CD4-positive, alpha-beta memory T cell (primary cell): ENCODE data around the gene GAPT. TPM values are rescaled to one million over a fixed set of nuclear protein-coding genes. Genes with fewer than 3 reads are reported as not detected.

Experiments
- CTCF ChIA-PET: fragments of 350-600 bp; sonication (Branson Sonifier 250); formaldehyde crosslinking; loops from one replicate; lab custom pipeline; 2021; ENCODE audit warnings: inconsistent platforms; ENCODE audit not compliant: partially characterized antibody; lab: Charles Lee
- POLR2A ChIA-PET: fragments of 350-600 bp; sonication (Branson Sonifier 250); formaldehyde crosslinking; loops from one replicate; lab custom pipeline; 2021; ENCODE audit not compliant: partially characterized antibody; lab: Charles Lee
- DNase-seq, 5 donors: peaks; one replicate each; pipeline versions ENCODE4 v3.0.0 to v3.0.0-alpha.2; 2020 to 2022; ENCODE audit warnings: mixed read lengths in 1 of 5
- H3K27ac ChIP-seq: one replicate; pipeline ENCODE4 v1.7.0; 2013; ENCODE audit warnings: low read depth, low read length
- H3K27me3 ChIP-seq: 2 replicates; pipeline ENCODE4 v1.7.0; 2013; ENCODE audit warnings: mild to moderate bottlenecking, low read length, moderate library complexity; ENCODE audit not compliant: insufficient read depth
- H3K36me3 ChIP-seq: 2 replicates; pipeline ENCODE4 v1.7.0; 2013; ENCODE audit warnings: mild to moderate bottlenecking, low read length, moderate library complexity; ENCODE audit not compliant: insufficient read depth
- H3K4me1 ChIP-seq: 2 replicates; pipeline ENCODE4 v1.7.0; 2013; ENCODE audit warnings: mild to moderate bottlenecking, low read length, moderate library complexity; ENCODE audit not compliant: insufficient read depth
- H3K4me3 ChIP-seq, 2 donors: one replicate each; pipeline ENCODE4 v1.7.0; 2013; ENCODE audit warnings: low read length in 2 of 2, mild to moderate bottlenecking in 1 of 2
- H3K9me3 ChIP-seq, 2 donors: one replicate each; pipeline ENCODE4 v1.7.0; 2013; ENCODE audit warnings: low read length in 2 of 2, control low read depth in 1 of 2; ENCODE audit not compliant: control insufficient read depth in 1 of 2
- H3K27ac Mint-ChIP-seq, 7 donors: one replicate each; pipeline ENCODE4 v1.8.0; 2020 to 2021; ENCODE audit warnings: mixed read lengths in 7 of 7, mild to moderate bottlenecking in 6 of 7, inconsistent platforms in 3 of 7, moderate library complexity in 3 of 7
- H3K27me3 Mint-ChIP-seq, 2 donors: one replicate each; pipeline ENCODE4 v1.8.0; 2020 to 2021; ENCODE audit warnings: mixed read lengths in 2 of 2
- H3K36me3 Mint-ChIP-seq, 2 donors: one replicate each; pipeline ENCODE4 v1.8.0; 2020 to 2021; ENCODE audit warnings: mixed read lengths in 2 of 2, inconsistent platforms in 1 of 2, mild to moderate bottlenecking in 1 of 2
- H3K4me1 Mint-ChIP-seq, 4 donors: one replicate each; pipeline ENCODE4 v1.8.0; 2020 to 2021; ENCODE audit warnings: mixed read lengths in 4 of 4, mild to moderate bottlenecking in 1 of 4
- H3K4me3 Mint-ChIP-seq, 8 donors: one replicate each; pipeline ENCODE4 v1.8.0; 2020 to 2021; ENCODE audit warnings: mixed read lengths in 8 of 8, mild to moderate bottlenecking in 7 of 8, moderate library complexity in 6 of 8, inconsistent platforms in 3 of 8
- H3K9me3 Mint-ChIP-seq, 8 donors: one replicate each; pipeline ENCODE4 v1.8.0; 2020 to 2021; ENCODE audit warnings: mixed read lengths in 8 of 8, mild to moderate bottlenecking in 5 of 8, inconsistent platforms in 3 of 8, moderate library complexity in 1 of 8
- intact Hi-C: fragments of 100-400 bp; cut with micrococcal nuclease; formaldehyde crosslinking; loops from one replicate; pipeline ENCODE4 v1.15.1; 2023
- polyA plus RNA-seq, 2 donors: library from polyadenylated mRNA; unstranded; fragments of 300-500 nt; fragmentation: Illumina TruSeq; gene quantifications; one replicate each; pipeline ENCODE4 v1.2.3, GENCODE V29; 2021
- total RNA-seq, 2 experiments: library from RNA; stranded (reverse); gene quantifications; one replicate each; pipeline ENCODE4 v1.2.3, GENCODE V29; 2021

GAPT gene
- total and polyA plus RNA-seq, 4 experiments from 2014 or later = 2.0 TPM; not detected in 3

DNA sequence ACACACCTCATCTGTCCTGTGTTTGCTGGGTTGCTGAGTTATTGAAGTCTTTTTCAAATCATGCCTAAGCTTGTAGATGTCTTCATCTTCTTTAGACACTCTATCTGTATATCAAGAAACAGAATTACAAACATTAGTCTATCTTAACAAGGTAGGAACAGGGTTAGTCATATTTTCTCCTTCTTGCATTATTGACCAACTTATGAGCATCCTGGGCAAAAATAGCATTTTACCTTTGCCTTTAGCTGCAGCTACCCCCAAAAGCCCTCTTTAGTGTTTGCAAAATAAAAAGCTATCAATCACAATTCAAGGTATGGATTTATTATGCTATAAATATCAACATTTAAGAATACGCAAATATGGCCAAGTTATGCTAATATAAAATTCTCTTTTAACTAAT lies 34.7 kb upstream of the GAPT start:
- H3K4me1 ChIP-seq = peaks cover 12% of the 10 kb centered on the region
- no peaks in the 10 kb centered on the region for H3K9me3 Mint-ChIP-seq
- H3K9me3 ChIP-seq = no peaks in the 10 kb centered on the region
- peaks cover 8 to 12% of the 10 kb centered on the region in 2 donors for H3K36me3 Mint-ChIP-seq
- no peak overlapping the region for H3K27ac Mint-ChIP-seq
- H3K27ac ChIP-seq = no peak overlapping the region
- ChIA-PET CTCF (interaction anchor here (1.1 to 1.2 kb wide), 2 partner anchors 677 to 1159 kb away, joined by 4 read pairs; no protein-coding TSS in a partner anchor), POLR2A (no interaction called here)
- H3K4me1 Mint-ChIP-seq = peaks cover 3 to 16% (median 13%) of the 10 kb centered on the region in 4 donors
- H3K36me3 ChIP-seq = no peaks in the 10 kb centered on the region
- no peak overlapping the region for H3K4me3 ChIP-seq
- DNase-seq = no peak
- peaks cover 3 to 4% of the 10 kb centered on the region in 2 donors for H3K27me3 Mint-ChIP-seq
- peaks cover 8% of the 10 kb centered on the region for H3K27me3 ChIP-seq
- intact Hi-C loops = no loop called here
- H3K4me3 Mint-ChIP-seq = no peak overlapping the region

DNA sequence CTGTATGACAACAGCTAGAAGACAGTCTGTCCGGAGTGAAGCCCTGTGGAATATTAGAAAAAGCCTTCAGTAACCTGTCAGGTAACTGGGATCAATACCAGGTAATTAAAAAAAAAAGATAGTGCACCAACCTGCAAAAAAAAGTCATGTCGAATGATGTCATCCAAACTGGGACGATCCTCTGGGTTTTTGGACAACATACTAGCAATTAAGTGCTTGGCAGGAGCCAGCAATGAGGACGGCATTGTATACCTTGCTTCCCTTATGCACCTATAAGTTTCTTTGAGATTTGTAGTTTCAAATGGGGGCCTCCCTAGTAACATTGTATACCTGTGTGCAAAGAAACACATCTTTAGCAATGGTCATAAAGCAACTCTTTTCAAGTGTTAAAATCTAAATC lies 34.2 kb upstream of the GAPT start:
- ChIA-PET CTCF (interaction anchor here (1.1 to 1.2 kb wide), 2 partner anchors 677 to 1159 kb away, joined by 4 read pairs; no protein-coding TSS in a partner anchor), POLR2A (no interaction called here)
- Mint-ChIP-seq H3K27ac (no peak overlapping the region), H3K36me3 (peaks cover 8 to 12% of the 10 kb centered on the region in 2 donors), H3K27me3 (peaks cover 3 to 4% of the 10 kb centered on the region in 2 donors), H3K4me1 (peaks cover 3 to 16% (median 13%) of the 10 kb centered on the region in 4 donors), H3K4me3 (no peak overlapping the region), H3K9me3 (no peaks in the 10 kb centered on the region)
- Histone ChIP-seq H3K4me1 (peaks cover 12% of the 10 kb centered on the region), H3K36me3 (no peaks in the 10 kb centered on the region), H3K9me3 (no peaks in the 10 kb centered on the region), H3K27me3 (peaks cover 8% of the 10 kb centered on the region), H3K4me3 (no peak overlapping the region), H3K27ac (no peak overlapping the region)
- DNase-seq = no peak
- intact Hi-C loops = no loop called here

DNA sequence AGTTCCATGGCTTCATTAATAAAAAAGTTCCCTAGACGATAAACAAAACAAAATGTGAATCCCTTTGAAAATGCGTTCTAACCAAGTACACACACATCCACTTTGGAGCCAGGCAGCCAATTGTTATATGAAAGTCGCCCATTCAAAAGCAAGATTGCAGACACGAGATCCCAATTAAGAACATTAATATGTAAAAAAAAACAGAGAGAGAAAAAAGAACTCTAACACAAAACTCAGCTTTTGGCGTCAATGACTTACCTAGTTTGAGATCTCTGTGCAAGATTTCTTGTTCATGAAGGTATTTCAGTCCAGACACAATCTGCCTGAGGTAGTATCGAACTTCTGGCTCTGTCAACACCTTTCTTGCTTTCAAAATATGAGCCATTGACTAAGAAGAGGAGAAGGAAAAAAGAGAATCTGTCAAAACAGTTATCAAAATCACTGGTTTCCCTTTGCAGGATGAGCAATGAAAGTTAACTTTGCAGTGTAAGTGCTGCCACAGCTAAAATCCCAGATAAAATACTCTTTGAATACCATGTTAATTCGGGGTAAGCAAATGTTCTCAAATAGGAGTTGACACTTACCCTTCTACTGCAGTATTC lies 33.0 kb upstream of the GAPT start:
- Histone ChIP-seq H3K4me3 (no peak overlapping the region), H3K36me3 (no peaks in the 10 kb centered on the region), H3K4me1 (peaks cover 12% of the 10 kb centered on the region), H3K27ac (no peak overlapping the region), H3K27me3 (peaks cover 8% of the 10 kb centered on the region), H3K9me3 (no peaks in the 10 kb centered on the region)
- ChIA-PET CTCF (interaction anchor here (0.7 to 10.2 kb wide), 3 partner anchors 959 to 1159 kb away, joined by 3 to 176 read pairs (median 169); no protein-coding TSS in a partner anchor), POLR2A (no interaction called here)
- peaks cover 3 to 16% (median 14%) of the 10 kb centered on the region in 4 donors for H3K4me1 Mint-ChIP-seq
- H3K27ac Mint-ChIP-seq = peak overlapping the region in 1 of 7 donors; percentile 87
- peaks cover 8 to 12% of the 10 kb centered on the region in 2 donors for H3K36me3 Mint-ChIP-seq
- DNase-seq = no peak
- intact Hi-C loops = no loop called here
- H3K4me3 Mint-ChIP-seq = peak overlapping the region in 6 of 8 donors; percentile 4 to 95 (median 80)
- no peaks in the 10 kb centered on the region for H3K9me3 Mint-ChIP-seq
- peaks cover 0 to 4% of the 10 kb centered on the region in 2 donors for H3K27me3 Mint-ChIP-seq

DNA sequence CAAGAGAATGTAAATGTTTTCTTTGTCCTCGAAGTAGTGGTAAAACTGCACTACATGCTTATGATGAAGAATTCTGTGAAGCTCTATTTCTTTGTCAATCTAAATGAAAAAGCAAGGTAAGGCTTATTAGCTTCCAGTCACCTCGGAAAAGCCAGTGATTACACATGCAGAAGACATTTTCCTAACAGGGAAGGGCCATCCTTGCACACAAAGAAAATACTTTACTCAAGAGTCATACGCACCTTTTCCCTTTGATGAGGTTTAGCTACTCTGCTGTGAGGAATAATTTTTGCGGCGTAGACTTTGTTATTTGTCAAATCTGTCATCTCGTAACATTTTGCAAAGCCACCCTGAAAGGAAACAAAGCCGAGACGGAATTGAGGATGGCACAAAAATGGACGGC lies 32.5 kb upstream of the GAPT start:
- Histone ChIP-seq H3K27ac (no peak overlapping the region), H3K4me3 (no peak overlapping the region), H3K9me3 (no peaks in the 10 kb centered on the region), H3K27me3 (peaks cover 8% of the 10 kb centered on the region), H3K4me1 (peaks cover 12% of the 10 kb centered on the region), H3K36me3 (no peaks in the 10 kb centered on the region)
- intact Hi-C loops = no loop called here
- Mint-ChIP-seq H3K9me3 (no peaks in the 10 kb centered on the region), H3K27ac (peak overlapping the region in 5 of 7 donors; percentile 7 to 91 (median 53)), H3K27me3 (peaks cover 0 to 4% of the 10 kb centered on the region in 2 donors), H3K4me1 (peaks cover 3 to 16% (median 14%) of the 10 kb centered on the region in 4 donors), H3K36me3 (peaks cover 8 to 12% of the 10 kb centered on the region in 2 donors), H3K4me3 (peak overlapping the region; percentile 83 to 95 (median 90))
- POLR2A ChIA-PET = interaction anchor here (1.2 to 2.7 kb wide), 4 partner anchors 961 to 1160 kb away, joined by 4 to 10 read pairs (median 5); no protein-coding TSS in a partner anchor
- peak in 3 of 5 donors; percentile 2 to 18 (median 14) for DNase-seq
- CTCF ChIA-PET = interaction anchor here (0.7 to 10.2 kb wide), 6 partner anchors 10 to 1160 kb away, joined by 3 to 176 read pairs (median 8); no protein-coding TSS in a partner anchor

- ChIA-PET POLR2A (interaction anchor here (1.0 to 2.7 kb wide), 8 partner anchors 809 to 1161 kb away, joined by 3 to 10 read pairs (median 4); no protein-coding TSS in a partner anchor), CTCF (interaction anchor here (0.9 to 10.2 kb wide), 7 partner anchors 8 to 1161 kb away, joined by 3 to 176 read pairs (median 13); no protein-coding TSS in a partner anchor)
- Mint-ChIP-seq H3K4me3 (peak overlapping the region; percentile 87 to 95 (median 90)), H3K4me1 (peaks cover 3 to 16% (median 14%) of the 10 kb centered on the region in 4 donors), H3K36me3 (peaks cover 8 to 12% of the 10 kb centered on the region in 2 donors), H3K9me3 (no peaks in the 10 kb centered on the region), H3K27ac (peak overlapping the region; percentile 75 to 95 (median 87)), H3K27me3 (peaks cover 0 to 4% of the 10 kb centered on the region in 2 donors)
- Histone ChIP-seq H3K36me3 (no peaks in the 10 kb centered on the region), H3K4me3 (peak overlapping the region in 1 of 2 donors; percentile 80), H3K9me3 (no peaks in the 10 kb centered on the region), H3K27ac (peak overlapping the region; percentile 83), H3K27me3 (peaks cover 8% of the 10 kb centered on the region), H3K4me1 (peaks cover 12% of the 10 kb centered on the region)
- no peak for DNase-seq
- intact Hi-C loops = loop anchor here (1.0 to 2.0 kb wide), 10 partner anchors 580 to 1559 kb away; partner anchors contain the start of genes MIER3 and SETD9
Observed at GRCh38 chr5:58459146-58460001, 31.9 kb upstream of the GAPT start.

DNA sequence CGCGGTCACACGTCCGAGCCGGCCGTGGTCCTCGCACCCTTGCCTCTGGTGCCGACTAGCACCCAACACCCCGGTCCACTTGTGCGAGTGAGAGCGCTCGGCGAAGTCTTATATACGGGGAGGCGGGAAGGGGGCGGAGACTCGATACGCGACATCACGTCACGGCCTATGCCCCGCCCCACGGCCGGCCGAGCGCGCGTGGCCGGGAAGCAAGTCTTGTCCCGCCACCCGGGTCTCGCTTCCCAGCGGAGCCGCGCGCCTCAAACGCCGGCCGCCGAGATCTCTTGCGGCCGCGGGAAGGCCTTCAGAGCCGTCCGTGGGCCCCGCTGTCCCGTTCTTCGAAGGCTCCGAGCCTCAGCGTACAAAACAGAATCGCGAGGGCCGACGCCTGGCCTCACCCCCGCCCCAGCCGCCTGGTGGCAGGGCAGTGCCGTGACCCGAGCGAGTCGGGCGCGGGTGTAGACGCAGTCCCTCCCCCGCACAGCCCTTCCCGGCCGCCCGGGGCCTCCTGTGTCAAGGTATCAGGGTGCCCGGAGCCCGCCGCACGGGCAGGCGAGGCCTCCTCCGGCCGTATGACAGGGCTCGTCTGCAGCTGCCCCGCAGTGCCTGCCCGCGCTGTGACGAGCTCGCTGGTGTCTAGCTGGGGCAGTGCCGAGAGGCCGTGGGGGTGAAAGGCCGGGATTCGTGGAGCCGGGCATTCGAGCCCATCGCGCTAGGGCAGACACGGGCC lies 31.1 kb upstream of the GAPT start, which contains the start of gene PLK2:
TSS of gene PLK2 (minus strand) at position 85 of the 730 bp plus-strand sequence. CDS start 127 bp downstream, outside the sequence.
- CTCF ChIA-PET = interaction anchor here (0.6 to 10.2 kb wide), 22 partner anchors 9 to 1550 kb away, joined by 3 to 176 read pairs (median 6); no protein-coding TSS in a partner anchor
- peaks cover 3 to 16% (median 14%) of the 10 kb centered on the region in 4 donors for H3K4me1 Mint-ChIP-seq
- POLR2A ChIA-PET = interaction anchor here (0.7 to 3.2 kb wide), 11 partner anchors 10 to 1161 kb away, joined by 3 to 34 read pairs (median 4); no protein-coding TSS in a partner anchor
- Histone ChIP-seq H3K27me3 (peaks cover 8% of the 10 kb centered on the region), H3K4me1 (peaks cover 12% of the 10 kb centered on the region), H3K27ac (peak within 1 kb of the TSS; percentile 83), H3K9me3 (no peaks in the 10 kb centered on the region), H3K4me3 (peak within 1 kb of the TSS; percentile 1 to 80), H3K36me3 (no peaks in the 10 kb centered on the region)
- DNase-seq = peak; percentile 91 to 95 (median 92)
- peak within 1 kb of the TSS; percentile 86 to 95 (median 88) for H3K27ac Mint-ChIP-seq
- intact Hi-C loops = loop anchor here (1.0 to 2.0 kb wide), 10 partner anchors 579 to 1559 kb away; partner anchors contain the start of genes MIER3 and SETD9
- peaks cover 0 to 4% of the 10 kb centered on the region in 2 donors for H3K27me3 Mint-ChIP-seq
- no peaks in the 10 kb centered on the region for H3K9me3 Mint-ChIP-seq
- peaks cover 4 to 6% of the 10 kb centered on the region in 2 donors for H3K36me3 Mint-ChIP-seq
- peak within 1 kb of the TSS; percentile 87 to 95 (median 90) for H3K4me3 Mint-ChIP-seq
